Prostate gland (tissue), 2 donors: Measurements from ENCODE around the gene MSL1.

Experiments
- POLR2A ChIP-seq: fragments of 450-650 bp; IDR thresholded peaks from one replicate; pipeline ENCODE4 v1.6.1; 2016; ENCODE audit warnings: antibody characterized with exemption, mild to moderate bottlenecking
- POLR2AphosphoS5 ChIP-seq: sonication (generic); formaldehyde crosslinking; IDR thresholded peaks from one replicate; pipeline ENCODE4 v1.6.1; 2017; ENCODE audit warnings: antibody characterized with exemption
- TF ChIP-seq, protein P1 (sequence below), 4 experiments: fragments of 200-600 bp in 2 of 4; fragments of 450-650 bp in 2 of 4; sonication (generic) in 2 of 4; IDR thresholded peaks; 1 replicate in 3 of 4; 2 replicates in 1 of 4; pipeline ENCODE4 v1.5.1; 2016 to 2019; ENCODE audit warnings: antibody characterized with exemption in 4 of 4, mild to moderate bottlenecking in 2 of 4, moderate library complexity in 2 of 4

GRCh38 chr17:40112718-40113109 is 9.1 kb upstream of the MSL1 start:
- TF ChIP-seq POLR2A (no peak), POLR2AphosphoS5 (no peak)
- TF ChIP-seq, protein P1, sequence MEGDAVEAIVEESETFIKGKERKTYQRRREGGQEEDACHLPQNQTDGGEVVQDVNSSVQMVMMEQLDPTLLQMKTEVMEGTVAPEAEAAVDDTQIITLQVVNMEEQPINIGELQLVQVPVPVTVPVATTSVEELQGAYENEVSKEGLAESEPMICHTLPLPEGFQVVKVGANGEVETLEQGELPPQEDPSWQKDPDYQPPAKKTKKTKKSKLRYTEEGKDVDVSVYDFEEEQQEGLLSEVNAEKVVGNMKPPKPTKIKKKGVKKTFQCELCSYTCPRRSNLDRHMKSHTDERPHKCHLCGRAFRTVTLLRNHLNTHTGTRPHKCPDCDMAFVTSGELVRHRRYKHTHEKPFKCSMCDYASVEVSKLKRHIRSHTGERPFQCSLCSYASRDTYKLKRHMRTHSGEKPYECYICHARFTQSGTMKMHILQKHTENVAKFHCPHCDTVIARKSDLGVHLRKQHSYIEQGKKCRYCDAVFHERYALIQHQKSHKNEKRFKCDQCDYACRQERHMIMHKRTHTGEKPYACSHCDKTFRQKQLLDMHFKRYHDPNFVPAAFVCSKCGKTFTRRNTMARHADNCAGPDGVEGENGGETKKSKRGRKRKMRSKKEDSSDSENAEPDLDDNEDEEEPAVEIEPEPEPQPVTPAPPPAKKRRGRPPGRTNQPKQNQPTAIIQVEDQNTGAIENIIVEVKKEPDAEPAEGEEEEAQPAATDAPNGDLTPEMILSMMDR (IDR thresholded peaks at IDR 0.05), result no peak
